ENCODE results near the gene BICD1. TPM values are rescaled to one million over a fixed set of nuclear protein-coding genes. Genes with fewer than 3 reads are reported as not detected.

Gene BICD1
- total and polyA plus RNA-seq, 2 of the 13 experiments (the other 11 are each of a cell fraction or from before 2014, with no cell fraction given), result 4.5 to 5.2 TPM

DNA sequence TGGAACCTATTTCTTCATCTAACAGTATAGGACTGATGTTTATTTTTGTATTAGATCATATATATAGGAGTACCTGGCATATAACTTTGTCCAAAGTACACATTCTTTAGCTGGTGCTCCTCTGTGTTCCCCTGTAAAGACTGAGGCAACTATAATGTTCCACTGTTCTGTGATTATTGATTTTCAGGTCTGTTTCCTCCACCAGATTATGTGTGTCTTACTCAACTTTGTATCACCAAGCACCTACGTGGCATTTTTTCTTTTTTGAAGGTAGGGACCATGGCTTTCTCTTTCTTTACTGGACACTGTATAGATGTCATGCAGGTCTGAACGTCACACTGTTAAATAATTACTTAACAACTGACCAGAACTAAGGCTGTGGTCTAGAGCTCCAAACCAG is 29.3 kb downstream of the BICD1 start (continued):
- TF ChIP-seq, protein P1, sequence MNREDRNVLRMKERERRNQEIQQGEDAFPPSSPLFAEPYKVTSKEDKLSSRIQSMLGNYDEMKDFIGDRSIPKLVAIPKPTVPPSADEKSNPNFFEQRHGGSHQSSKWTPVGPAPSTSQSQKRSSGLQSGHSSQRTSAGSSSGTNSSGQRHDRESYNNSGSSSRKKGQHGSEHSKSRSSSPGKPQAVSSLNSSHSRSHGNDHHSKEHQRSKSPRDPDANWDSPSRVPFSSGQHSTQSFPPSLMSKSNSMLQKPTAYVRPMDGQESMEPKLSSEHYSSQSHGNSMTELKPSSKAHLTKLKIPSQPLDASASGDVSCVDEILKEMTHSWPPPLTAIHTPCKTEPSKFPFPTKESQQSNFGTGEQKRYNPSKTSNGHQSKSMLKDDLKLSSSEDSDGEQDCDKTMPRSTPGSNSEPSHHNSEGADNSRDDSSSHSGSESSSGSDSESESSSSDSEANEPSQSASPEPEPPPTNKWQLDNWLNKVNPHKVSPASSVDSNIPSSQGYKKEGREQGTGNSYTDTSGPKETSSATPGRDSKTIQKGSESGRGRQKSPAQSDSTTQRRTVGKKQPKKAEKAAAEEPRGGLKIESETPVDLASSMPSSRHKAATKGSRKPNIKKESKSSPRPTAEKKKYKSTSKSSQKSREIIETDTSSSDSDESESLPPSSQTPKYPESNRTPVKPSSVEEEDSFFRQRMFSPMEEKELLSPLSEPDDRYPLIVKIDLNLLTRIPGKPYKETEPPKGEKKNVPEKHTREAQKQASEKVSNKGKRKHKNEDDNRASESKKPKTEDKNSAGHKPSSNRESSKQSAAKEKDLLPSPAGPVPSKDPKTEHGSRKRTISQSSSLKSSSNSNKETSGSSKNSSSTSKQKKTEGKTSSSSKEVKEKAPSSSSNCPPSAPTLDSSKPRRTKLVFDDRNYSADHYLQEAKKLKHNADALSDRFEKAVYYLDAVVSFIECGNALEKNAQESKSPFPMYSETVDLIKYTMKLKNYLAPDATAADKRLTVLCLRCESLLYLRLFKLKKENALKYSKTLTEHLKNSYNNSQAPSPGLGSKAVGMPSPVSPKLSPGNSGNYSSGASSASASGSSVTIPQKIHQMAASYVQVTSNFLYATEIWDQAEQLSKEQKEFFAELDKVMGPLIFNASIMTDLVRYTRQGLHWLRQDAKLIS (CRISPR knock-in tag; IDR thresholded peaks at IDR 0.05), result no peak
- no peak for TF ChIP-seq HNRNPLL (IDR thresholded peaks at IDR 0.05; ENCODE audit: low read depth, low read length, poor library complexity, severe bottlenecking)
- TF ChIP-seq CBX2 (IDR thresholded peaks at IDR 0.05; ENCODE audit: low read depth, low read length), result no peak
- no peak for TF ChIP-seq CBX2 (CRISPR knock-in tag; IDR thresholded peaks at IDR 0.05; ENCODE audit: low read depth)
- TF ChIP-seq, protein P2, sequence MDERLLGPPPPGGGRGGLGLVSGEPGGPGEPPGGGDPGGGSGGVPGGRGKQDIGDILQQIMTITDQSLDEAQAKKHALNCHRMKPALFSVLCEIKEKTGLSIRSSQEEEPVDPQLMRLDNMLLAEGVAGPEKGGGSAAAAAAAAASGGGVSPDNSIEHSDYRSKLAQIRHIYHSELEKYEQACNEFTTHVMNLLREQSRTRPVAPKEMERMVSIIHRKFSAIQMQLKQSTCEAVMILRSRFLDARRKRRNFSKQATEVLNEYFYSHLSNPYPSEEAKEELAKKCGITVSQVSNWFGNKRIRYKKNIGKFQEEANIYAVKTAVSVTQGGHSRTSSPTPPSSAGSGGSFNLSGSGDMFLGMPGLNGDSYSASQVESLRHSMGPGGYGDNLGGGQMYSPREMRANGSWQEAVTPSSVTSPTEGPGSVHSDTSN (CRISPR knock-in tag; IDR thresholded peaks at IDR 0.05), result no peak
- peak; percentile 59; the same call in 1 of the 2 replicates for TF ChIP-seq CEBPB (IDR thresholded peaks at IDR 0.05; ENCODE audit: borderline replicate concordance, low read depth, low read length)
- no peak for TF ChIP-seq TMF1 (CRISPR knock-in tag; IDR thresholded peaks at IDR 0.05; ENCODE audit: low read depth)
- no peak for TF ChIP-seq LCORL (IDR thresholded peaks at IDR 0.05)
- TF ChIP-seq LCORL (CRISPR knock-in tag; IDR thresholded peaks at IDR 0.05), result 0 out of 2 replicates have a peak, but pooled peaks have one; percentile 29
- TF ChIP-seq, protein P3, sequence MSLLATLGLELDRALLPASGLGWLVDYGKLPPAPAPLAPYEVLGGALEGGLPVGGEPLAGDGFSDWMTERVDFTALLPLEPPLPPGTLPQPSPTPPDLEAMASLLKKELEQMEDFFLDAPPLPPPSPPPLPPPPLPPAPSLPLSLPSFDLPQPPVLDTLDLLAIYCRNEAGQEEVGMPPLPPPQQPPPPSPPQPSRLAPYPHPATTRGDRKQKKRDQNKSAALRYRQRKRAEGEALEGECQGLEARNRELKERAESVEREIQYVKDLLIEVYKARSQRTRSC (CRISPR knock-in tag; IDR thresholded peaks at IDR 0.05; ENCODE audit: low read depth), result no peak
- TF ChIP-seq, protein P4, sequence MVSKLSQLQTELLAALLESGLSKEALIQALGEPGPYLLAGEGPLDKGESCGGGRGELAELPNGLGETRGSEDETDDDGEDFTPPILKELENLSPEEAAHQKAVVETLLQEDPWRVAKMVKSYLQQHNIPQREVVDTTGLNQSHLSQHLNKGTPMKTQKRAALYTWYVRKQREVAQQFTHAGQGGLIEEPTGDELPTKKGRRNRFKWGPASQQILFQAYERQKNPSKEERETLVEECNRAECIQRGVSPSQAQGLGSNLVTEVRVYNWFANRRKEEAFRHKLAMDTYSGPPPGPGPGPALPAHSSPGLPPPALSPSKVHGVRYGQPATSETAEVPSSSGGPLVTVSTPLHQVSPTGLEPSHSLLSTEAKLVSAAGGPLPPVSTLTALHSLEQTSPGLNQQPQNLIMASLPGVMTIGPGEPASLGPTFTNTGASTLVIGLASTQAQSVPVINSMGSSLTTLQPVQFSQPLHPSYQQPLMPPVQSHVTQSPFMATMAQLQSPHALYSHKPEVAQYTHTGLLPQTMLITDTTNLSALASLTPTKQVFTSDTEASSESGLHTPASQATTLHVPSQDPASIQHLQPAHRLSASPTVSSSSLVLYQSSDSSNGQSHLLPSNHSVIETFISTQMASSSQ (IDR thresholded peaks at IDR 0.05; ENCODE audit: low read depth), result no peak
- TF ChIP-seq, protein P4 (CRISPR knock-in tag; IDR thresholded peaks at IDR 0.05; ENCODE audit: borderline replicate concordance), result no peak
- TF ChIP-seq, protein P5, sequence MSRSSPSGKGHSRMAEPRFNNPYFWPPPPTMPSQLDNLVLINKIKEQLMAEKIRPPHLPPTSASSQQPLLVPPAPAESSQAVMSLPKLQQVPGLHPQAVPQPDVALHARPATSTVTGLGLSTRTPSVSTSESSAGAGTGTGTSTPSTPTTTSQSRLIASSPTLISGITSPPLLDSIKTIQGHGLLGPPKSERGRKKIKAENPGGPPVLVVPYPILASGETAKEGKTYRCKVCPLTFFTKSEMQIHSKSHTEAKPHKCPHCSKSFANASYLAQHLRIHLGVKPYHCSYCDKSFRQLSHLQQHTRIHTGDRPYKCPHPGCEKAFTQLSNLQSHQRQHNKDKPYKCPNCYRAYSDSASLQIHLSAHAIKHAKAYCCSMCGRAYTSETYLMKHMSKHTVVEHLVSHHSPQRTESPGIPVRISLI (CRISPR knock-in tag; IDR thresholded peaks at IDR 0.05; ENCODE audit: borderline replicate concordance), result peak; percentile 41; the same call in 1 of the 2 replicates
- TF ChIP-seq, protein P6, sequence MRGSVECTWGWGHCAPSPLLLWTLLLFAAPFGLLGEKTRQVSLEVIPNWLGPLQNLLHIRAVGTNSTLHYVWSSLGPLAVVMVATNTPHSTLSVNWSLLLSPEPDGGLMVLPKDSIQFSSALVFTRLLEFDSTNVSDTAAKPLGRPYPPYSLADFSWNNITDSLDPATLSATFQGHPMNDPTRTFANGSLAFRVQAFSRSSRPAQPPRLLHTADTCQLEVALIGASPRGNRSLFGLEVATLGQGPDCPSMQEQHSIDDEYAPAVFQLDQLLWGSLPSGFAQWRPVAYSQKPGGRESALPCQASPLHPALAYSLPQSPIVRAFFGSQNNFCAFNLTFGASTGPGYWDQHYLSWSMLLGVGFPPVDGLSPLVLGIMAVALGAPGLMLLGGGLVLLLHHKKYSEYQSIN (CRISPR knock-in tag; IDR thresholded peaks at IDR 0.05; ENCODE audit: borderline replicate concordance), result no peak
- no peak for TF ChIP-seq TBX2 (CRISPR knock-in tag; IDR thresholded peaks at IDR 0.05; ENCODE audit: borderline replicate concordance)
- no peak for TF ChIP-seq NONO (IDR thresholded peaks at IDR 0.05)
- TF ChIP-seq NONO (CRISPR knock-in tag; conservative IDR thresholded peaks at IDR 0.05), result no peak
- TF ChIP-seq SMARCE1 (IDR thresholded peaks at IDR 0.05; ENCODE audit: borderline replicate concordance), result no peak
- no peak for TF ChIP-seq TRIM24 (CRISPR knock-in tag; IDR thresholded peaks at IDR 0.05)

All from HepG2 (cell line).